8988T (cell line): ENCODE data around the gene RAB38.

Source experiments
- DNase-seq: peaks from one replicate; pipeline ENCODE4 v3.0.0; 2011

The RAB38 gene

DNA sequence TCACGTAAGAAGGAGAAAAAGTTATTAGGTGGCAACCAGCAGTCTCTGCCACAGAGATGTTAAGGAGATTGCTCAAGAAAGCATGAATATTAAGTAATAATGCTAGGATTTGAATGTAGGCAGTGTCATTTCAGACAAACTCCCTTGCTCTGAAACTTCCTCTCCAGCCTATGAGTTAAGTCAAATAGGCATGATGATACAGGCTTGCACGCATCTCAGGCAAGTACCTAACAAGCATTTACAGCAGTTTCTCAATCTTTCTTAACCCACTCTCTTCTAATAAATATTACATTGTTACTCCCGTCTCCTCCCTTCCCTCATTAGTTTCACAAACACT is 72.7 kb downstream of the RAB38 start:
- no peak for DNase-seq

DNA sequence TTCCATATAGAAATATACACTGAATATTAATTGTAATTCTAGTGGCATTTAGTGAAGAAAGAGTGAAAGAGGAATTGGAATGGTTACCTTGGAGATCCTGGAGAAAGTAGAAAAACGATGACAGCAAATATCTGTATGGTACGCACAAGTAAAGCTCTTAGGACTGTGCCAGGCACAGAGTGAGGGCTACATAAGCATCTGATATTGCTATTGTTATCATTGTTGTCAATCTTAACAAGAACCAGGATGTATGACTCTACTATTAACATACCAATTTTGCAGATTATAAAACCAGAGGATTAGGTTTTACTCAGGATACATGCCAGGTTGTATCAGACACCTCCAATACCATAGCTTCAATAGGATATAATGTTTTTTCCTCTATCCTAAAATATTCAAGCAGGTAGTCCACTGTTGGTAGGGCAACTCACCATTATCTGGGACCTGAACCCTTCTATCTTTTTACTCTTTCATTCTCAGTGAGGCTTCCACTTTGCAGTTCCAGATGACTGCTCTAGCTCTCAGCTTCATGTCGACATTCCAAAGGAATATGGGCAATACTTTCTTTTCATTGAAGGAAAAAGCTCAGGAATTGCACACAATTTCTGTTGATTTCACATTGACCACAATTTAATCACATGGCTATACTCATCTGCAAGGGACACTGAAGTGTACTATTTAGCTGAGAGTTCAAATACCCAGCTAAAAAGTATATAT is 73.2 kb downstream of the RAB38 start:
- DNase-seq: no peak

DNA sequence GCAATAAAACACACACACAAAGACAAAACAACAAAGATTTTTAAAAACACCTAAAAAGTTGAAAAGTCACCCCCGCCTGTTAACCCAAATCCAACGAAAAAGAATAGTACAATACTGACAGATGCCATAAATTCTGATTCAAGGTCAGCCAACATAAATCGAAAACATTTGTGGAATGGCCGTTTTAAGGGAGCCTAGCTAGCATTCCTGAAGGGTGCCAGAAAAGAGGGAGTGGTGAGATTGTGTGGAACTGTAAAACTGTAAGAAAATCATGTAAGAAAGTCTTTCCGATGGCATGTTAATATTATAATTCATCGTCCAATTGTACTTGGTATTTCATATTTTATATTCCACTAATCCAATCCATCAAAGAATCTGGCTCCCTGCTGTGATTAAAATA is 75.1 kb downstream of the RAB38 start:
- no peak for DNase-seq

DNA sequence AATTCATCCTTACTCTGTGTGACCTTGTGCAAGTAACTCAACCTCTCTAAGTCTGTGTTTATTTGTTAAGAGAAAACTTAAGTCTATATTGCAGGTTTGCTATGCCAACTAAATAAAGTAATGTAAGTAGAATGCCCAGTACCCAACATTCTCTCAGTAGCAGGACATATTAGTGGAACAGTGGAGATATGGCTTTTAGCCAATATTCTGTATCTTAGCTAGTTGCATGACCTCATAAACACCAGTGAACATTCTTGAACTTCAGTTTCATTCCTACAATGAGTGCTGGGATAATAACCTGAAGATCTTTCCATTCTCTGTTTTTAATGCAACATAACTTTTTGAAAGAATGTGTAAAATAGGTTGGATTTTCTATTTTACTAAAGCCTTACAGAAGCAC is 77.0 kb downstream of the RAB38 start:
- no peak for DNase-seq

DNA sequence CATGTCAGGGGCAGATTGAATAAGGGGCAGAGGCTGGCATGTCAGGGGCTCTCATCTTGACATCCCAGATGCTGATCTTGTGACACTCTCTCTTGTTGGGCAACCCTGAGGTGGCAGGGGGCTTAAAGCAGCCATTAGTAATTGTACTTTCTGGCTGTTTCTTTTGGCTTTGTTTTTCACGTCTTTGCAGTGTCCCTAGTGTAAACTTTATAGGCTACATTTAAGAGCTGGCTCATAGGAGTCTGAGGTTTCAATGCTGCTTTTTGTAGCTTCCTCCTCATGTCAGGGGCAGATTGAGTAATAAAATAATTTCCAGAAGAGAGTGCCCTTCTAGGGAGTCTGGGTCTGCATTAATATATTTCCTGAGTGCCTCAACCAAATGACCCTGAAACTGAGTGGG is 86.1 kb downstream of the RAB38 start:
- DNase-seq: no peak

DNA sequence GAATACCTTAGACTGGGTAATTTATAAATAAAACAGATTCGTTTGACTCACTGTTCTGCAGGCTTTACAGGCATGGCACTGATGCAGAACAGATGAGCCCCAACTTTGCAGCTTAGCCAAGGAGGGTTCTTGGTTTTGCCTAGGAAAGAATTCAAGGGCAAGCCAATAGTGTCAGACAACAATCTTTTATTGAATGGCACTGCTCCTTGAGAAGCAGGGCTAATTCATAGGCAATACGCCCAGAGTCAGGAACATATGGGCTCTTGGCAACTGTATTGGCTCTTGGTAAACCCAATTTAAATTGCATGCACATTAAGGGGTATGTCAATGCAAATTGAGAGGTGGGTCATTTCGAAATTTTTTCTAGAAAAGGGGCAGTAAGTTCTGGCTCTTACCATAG is 87.9 kb downstream of the RAB38 start:
- no peak for DNase-seq

DNA sequence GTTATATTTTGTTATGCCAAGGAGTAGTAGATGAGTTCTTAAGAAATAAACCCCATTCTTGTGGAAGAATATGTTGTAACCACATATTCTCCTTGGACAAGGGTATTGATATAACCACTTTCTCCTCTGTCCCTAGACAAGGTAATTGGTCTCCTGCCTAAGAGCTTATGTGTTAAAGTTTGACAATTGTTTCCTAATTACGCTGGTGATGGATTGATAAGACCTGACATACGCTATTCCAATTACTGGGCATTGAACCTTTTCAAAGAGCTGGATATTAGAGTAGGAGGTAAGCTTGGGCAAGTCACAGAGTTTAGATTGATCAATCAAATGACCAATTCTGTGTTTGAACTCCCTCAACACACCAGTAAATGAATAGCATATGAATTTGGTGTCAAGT is 88.9 kb downstream of the RAB38 start:
- no peak for DNase-seq

DNA sequence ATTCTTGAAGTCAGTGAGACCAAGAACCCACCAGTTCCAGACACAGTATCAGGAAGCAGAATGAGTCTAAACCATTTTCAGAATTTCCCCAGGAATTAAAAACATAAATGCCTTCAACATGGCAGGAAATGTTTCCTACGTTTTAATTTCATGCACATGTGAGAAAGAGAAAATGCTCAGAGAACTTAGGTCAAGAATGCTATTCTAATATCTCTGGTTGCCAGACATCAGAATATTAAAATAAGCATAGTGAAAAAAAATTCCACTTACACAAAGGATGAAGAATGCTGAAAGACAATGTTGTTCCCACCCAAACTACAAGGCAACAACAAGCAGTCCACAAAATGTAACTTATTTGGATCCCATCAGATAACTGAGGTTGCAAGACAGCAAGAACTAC is 104.8 kb downstream of the RAB38 start:
- no peak for DNase-seq

DNA sequence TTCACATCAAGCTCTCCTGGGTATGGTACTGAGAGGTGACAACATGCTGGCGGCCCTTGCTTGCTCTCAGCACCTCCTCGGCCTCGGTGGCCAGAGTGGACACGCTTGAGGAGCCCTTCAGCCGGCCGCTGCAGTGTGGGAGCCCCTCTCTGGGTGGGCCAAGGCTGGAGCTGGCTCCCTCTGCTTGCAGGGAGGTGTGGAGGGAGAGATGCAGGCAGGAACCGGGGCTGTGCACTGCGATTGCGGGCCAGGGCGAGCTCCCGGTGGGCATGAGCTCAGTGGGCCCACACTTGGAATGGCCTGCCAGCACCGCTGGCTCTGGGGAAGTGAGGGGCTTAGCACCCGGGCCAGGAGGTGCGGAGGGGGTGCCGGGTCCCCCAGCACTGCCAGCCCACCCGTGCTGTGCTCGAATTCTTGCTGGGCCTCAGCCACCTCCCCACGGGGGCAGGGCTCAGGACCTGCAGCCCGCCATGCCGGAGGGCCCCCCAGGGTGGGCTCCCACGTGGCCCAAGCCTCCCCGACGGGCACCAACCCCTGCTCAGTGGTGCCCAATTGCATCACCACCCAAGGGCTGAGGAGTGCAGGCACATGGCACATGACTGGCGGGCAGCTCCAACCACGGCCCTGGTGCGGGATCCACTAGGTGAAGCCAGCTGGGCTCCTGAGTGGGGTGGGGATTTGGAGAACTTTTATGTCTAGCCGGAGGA is 106.2 kb downstream of the RAB38 start:
- no peak for DNase-seq

DNA sequence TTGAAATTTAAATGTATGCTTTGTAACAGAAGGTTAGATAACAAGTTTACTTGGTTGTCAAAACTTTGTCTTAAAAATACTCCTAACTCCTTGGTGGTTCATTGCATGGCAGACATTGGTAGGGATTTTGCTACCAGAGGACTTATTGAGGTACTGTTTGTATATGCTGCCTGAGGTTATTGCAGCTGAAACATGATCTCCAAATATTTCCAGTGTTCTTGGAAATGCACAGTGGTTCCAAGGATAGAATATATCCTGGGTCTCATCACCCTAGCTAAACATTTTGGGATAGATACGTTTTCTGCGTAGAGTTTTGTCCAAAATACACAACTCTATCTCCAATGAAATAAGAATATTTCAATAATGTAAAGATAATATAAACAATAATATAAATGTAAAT is 109.2 kb downstream of the RAB38 start:
- no peak for DNase-seq

DNA sequence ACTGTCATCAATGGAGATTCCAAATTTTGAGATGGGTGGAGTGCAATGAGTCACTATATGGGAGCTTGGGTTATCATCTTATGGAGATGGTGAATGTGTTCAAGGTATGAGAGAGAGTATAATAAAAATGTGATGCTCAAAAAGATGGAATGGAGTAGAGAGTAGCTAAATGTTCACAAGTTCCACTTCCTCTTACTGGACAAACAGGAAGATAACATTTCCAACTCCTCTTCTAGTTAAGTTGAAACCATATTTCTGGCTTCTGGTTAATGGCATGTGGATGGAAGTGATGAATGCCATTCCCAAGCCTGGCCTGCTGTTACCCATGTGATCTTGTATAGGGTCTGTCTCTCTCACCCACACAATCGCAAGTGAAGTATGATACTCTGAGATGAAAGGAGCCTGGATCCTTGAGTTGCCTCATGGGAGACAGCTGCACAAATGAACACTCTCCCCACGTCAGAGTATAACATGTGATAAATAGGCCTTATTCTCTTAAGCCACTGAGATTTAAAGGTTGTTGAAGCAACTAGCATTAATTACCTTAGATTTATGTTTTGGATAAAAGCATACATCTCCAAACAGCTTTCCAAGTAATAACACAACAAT is 111.0 kb downstream of the RAB38 start:
- no peak for DNase-seq
